Stimulated activated CD4-positive, alpha-beta T cell treated with anti-CD3 and anti-CD28 coated beads, Interleukin-15, amount 100 ng/mL, for 24 hours (primary cell): ENCODE results near the gene ST6GAL1.

Experiments
- DNase-seq: peaks from one replicate; pipeline ENCODE4 v3.0.0-alpha.2; 2020

The ST6GAL1 gene

GRCh38 chr3:187084580-187084979 lies 154.3 kb downstream of the ST6GAL1 start:
- DNase-seq = no peak

GRCh38 chr3:187085021-187085666 lies 154.8 kb downstream of the ST6GAL1 start:
- DNase-seq = no peak

- no peak for DNase-seq
These were observed 155.6 kb downstream of the ST6GAL1 start for GRCh38 chr3:187085933-187086332.

GRCh38 chr3:187086831-187087230 lies 156.5 kb downstream of the ST6GAL1 start:
- DNase-seq = no peak

GRCh38 chr3:187088701-187089100 lies 158.4 kb downstream of the ST6GAL1 start:
- DNase-seq = no peak

DNA sequence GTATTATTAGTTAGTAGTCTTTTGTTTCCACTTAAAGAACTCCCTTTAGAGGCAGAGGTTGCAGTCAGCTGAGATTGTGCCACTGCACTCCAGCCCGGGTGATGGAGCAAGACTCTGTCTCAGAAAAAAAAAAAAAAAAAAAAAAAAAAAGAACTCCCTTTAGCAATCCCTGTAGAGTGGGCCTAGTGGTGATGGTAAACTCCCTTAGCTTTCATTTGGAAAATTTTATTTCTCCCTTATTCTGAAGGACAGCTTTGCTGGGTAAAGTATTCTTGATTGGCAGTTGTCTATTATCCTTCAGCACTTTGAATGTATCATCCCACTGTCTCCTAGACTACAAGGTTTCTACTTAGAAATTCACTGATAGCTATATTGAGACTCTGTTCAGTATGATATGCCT lies 163.0 kb downstream of the ST6GAL1 start:
- DNase-seq = no peak

DNA sequence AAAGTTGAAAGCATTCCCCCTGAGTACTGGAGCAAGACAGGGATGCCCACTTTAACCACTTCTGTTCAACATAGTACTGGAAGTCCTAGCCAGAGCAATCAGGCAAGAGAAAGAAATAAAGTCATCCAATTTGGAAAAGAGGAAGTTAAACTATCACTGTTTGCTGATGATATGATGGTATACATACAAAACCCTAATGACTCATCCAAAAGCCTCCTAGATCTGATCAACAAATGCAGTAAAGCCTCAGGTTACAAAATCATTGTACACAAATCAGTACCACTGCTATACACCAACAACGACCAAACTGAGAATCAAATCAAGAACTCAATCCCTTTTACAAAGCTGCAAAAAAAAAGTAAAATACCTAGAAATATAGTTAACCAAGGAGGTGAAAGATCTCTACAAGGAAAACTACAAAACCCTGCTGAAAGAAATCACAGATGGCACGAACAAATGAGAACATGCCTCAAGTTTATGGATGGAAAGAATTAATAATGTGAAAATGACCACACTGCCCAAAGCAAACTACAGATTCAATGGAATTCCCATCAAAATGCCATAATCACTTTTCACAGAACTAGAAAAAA lies 168.7 kb downstream of the ST6GAL1 start:
- no peak for DNase-seq

- DNase-seq = peak; percentile 66
These were observed 171.1 kb downstream of the ST6GAL1 start for GRCh38 chr3:187101184-187102072.

- DNase-seq = no peak
These were observed 171.8 kb downstream of the ST6GAL1 start for GRCh38 chr3:187102073-187102634.

- DNase-seq = no peak
These were observed 172.9 kb downstream of the ST6GAL1 start for GRCh38 chr3:187103251-187103650.

DNA sequence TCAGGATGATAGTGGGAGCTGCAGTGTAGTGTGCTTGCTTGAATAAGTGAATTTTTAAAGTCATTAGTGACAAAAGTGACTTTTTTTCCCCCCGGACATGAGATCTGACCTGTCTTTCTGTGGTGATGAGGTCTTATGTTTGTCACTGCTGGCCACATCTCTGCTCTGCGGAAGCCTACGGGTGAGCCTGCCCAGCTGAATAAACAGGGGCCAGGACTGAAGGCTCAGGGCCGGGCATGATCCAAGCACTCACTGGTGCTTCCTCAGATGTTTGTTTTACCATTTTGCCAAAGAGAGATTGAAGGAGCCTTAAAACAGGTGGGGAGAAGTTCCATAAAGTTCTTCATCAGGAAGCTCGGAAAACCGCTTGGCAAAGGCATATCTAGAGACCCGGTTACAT lies 174.0 kb downstream of the ST6GAL1 start:
- no peak for DNase-seq

DNA sequence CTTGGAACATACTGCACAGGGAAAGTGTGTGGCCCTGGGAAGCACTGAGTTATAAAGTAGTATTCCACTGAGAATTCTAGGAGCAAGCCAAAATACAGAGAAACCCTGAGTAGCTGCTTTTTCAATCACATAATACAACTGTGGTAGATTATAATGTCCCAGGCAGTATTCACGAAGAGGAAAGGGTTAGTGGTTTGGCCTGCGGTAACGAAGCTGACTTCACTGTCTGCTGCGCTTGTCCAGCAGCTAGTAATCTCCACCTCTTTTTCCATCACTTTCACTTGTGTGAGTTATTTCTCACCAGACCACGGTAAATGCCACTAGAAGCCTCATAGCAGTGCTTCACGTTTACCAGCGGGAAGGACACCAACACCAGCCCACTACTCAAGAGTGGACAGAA lies 174.6 kb downstream of the ST6GAL1 start:
- no peak for DNase-seq

- DNase-seq = no peak
These were observed 175.4 kb downstream of the ST6GAL1 start for GRCh38 chr3:187105700-187106099.

- no peak for DNase-seq
These were observed 177.7 kb downstream of the ST6GAL1 start for GRCh38 chr3:187107989-187108388.

GRCh38 chr3:187110156-187110555 lies 179.8 kb downstream of the ST6GAL1 start:
- DNase-seq = no peak

DNA sequence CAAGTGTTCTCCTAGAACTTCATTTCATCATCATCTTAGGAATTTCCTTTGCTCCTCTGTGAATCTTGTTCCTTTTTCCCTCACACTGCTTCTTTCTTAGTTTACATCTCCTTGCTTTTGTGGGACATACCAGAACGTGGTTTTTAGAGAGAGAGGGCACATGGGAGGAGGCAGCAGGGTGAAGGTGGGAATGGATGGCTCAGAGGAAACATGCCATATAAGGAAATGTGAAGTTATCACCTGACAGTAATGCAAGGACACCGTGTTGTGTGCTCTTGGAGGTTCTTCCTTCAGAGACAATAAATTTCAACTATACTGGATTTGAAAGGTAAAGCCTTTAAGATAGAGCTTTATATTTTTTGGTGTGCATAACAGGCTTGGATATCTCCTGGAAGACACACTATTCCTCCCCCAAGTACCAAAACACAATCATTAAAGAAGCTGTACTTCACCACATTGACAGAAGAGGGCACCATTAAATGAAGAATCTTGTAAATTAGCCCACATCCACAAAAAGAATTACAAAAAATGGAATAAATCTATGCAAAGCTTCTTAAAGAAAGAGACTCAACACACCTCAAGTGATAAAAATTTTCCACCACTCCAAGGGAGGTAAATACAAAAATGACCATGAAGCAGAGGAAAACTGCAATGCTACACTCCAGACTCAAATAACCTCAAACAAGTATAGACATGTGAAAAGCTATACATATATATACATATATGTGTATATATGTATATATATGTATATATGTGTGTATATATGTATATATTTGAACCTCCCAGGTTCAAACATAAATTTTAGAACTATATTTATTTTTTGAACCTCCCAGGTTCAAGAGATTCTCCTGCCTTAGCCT lies 182.8 kb downstream of the ST6GAL1 start:
- no peak for DNase-seq

DNA sequence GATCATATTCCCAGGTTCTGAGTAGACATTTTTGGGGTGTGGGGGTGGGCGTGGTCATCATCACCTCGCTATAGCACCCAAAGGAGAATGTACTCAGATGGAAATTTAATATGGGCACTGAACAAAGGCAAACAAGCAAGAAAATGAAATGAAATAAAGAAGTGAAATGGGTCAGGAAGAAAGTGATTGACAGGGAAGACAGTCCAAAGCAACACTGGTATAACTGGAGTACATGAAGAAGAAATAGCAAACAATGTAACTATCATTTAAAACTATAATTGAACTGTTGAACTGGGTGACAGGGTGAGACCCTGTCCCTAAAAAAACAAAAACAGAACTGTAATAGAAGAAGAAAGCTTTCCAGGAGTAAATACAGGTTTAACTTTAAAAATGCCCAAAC lies 184.2 kb downstream of the ST6GAL1 start:
- no peak for DNase-seq

DNA sequence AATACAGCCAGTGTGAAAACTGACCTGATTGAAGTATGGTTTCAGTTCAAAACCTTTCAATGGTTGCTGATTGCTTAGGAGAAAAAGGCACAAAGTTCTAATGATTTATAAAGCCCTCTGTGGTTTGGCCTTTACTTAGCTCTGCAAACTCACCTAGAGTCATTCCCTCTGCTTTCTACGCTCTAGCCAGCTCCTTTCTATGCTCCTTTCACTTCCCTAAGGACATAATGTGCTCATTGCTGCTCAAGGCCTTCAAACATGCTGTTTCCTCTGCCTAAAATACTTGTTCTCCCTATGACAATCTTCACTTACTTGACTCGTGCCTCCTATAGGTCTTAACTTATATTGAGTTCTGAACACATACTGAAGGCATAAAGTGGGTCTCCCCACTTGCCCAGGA lies 190.0 kb downstream of the ST6GAL1 start:
- DNase-seq = no peak

DNA sequence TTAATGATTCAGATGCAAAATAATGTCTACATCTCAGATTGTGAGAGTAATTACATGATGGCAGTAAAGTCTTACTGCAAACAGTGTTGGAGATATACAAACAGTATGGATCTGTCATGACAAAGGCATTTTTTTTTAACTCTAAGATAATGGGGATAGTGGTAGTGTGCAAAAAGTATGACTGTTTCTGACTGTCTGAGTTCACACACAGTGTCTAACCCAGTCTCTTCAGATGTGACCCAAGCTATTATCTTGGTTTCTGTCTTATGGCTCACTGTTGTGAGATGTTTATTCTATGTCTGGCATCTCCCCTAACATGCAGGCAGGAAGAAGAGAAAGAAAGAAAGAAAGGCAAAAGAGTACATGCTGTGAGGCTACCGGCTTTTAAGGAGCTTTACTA lies 191.9 kb downstream of the ST6GAL1 start:
- DNase-seq = no peak

DNA sequence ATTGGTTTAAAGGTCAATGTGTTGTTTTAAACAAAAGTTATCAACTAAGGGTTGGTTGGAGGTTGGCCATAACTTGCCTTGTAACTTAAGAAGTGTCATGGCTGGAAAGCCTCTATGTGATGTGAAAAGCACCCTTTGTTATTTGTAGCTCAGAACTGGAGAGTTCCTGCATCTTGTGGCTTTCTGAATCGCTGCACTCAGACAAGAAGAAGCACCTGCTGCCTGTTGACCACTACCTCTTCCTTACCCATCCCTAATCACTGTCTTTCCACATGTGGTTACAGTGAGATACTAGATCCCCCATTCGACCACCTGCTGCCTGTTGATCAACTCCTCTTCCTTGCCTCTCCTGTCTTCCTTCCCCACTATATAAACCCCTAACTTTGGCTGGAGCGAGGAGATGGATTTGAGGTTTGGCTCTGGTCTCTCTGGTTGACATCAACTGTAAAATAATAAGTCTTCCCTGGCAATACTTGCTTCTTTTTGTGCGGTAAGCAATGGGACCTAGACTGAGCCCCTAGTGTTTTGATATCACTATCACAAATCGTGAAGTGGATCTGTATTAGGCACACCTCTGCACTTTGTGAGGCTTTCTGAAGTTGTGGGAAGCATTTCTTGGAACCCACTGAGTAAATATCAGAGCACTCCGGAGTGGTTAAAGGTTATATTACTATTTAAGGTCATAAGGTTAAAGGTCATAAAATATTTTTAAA lies 195.1 kb downstream of the ST6GAL1 start:
- no peak for DNase-seq
